Gastrocnemius medialis (tissue), 4 donors: Measurements from ENCODE around the gene ACADVL.

Experiments
- CTCF ChIP-seq, 5 experiments: fragments of 450-650 bp in 3 of 5; fragments of 200-600 bp in 2 of 5; sonication (generic) in 2 of 5; IDR thresholded peaks in 4 of 5; conservative IDR thresholded peaks in 1 of 5; 1 replicate in 4 of 5; 2 replicates in 1 of 5; pipeline ENCODE4 v1.5.1; 2016 to 2019; ENCODE audit warnings: antibody characterized with exemption in 5 of 5, mild to moderate bottlenecking in 3 of 5, moderate library complexity in 3 of 5
- POLR2A ChIP-seq, 2 donors: fragments of 450-650 bp; IDR thresholded peaks; one replicate each; pipeline ENCODE4 v1.6.1; 2017; ENCODE audit warnings: antibody characterized with exemption in 2 of 2, mild to moderate bottlenecking in 2 of 2, moderate library complexity in 2 of 2

GRCh38 chr17:7219812-7220592 lies at the start of gene ACADVL, which contains the start of gene DLG4:
- no peak for TF ChIP-seq CTCF (IDR thresholded peaks at IDR 0.05 in 4 of 5, conservative IDR thresholded peaks at IDR 0.05 in 1 of 5)
- peak; percentile 94 to 95 for TF ChIP-seq POLR2A (IDR thresholded peaks at IDR 0.05)
